ENCODE results near the gene BPIFB3. TPM values are rescaled to one million over a fixed set of nuclear protein-coding genes. Genes with fewer than 3 reads are reported as not detected.

BPIFB3 gene, protein sequence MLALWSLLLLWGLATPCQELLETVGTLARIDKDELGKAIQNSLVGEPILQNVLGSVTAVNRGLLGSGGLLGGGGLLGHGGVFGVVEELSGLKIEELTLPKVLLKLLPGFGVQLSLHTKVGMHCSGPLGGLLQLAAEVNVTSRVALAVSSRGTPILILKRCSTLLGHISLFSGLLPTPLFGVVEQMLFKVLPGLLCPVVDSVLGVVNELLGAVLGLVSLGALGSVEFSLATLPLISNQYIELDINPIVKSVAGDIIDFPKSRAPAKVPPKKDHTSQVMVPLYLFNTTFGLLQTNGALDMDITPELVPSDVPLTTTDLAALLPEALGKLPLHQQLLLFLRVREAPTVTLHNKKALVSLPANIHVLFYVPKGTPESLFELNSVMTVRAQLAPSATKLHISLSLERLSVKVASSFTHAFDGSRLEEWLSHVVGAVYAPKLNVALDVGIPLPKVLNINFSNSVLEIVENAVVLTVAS
- polyA plus RNA-seq (2012; ENCODE audit: low read depth, missing spikeins), result not detected

DNA sequence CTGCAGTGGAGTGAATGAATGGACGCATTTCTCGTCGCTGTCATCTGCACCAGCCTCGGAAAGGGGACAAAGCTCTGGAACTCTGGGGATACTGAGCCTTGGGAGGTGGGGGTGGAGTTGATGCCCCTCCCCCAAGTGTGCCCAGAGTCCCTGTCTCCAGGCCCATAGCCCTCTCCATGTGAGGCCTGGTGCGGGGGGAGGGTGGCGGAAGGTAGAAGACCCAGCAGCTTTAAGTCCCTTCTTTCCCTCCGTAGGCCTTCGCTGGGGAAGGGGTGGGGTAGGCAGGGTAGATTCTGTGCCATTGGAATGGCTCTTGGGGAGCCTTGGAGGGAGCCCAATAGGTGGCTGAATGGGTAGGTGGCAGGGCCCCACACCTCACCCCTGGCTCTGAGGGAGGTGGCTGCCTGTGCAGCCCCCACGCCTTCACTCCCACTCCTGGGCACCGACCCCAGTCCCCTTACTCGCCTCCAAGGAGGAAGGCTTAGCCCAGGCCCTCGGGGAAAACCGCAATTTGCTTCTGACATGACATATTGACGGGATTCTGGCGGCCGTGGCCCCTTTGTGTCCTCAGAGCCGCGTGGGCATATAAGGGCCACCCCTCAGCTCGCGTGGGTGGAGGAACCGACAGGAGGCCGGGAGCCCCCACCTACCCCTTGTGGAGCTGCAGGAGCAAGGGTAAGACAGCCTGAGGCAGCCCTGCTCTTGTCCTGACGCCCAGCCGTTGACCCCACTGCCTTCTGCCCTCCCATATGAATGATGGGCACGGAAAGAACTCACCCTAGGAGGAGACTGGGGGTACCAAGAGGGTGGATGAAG lies at the start of gene BPIFB3:
Gene BPIFB3, plus strand, starts transcription at position 613 of the 816 bp plus-strand sequence. CDS start 1,533 bp downstream, outside the sequence.
- TF ChIP-seq POLR2AphosphoS5 (IDR thresholded peaks at IDR 0.05; ENCODE audit: low read depth, low read length), result no peak
- TF ChIP-seq POU2F2 (IDR thresholded peaks at IDR 0.05; ENCODE audit: low read depth, low read length), result no peak
- no peak for TF ChIP-seq SPI1 (IDR thresholded peaks at IDR 0.05; ENCODE audit: low read depth, low read length)
- TF ChIP-seq POLR2A (IDR thresholded peaks at IDR 0.05; ENCODE audit: low read depth, low read length), result no peak
- no peak for TF ChIP-seq PAX5 (IDR thresholded peaks at IDR 0.05; ENCODE audit: insufficient read depth, low read length, severe bottlenecking)
- TF ChIP-seq TAF1 (IDR thresholded peaks at IDR 0.05; ENCODE audit: low read depth, low read length), result no peak
- no peak for DNase-seq (ENCODE audit: insufficient read length, low spot score)

GRCh38 chr20:33004141-33004751 lies 49.5 kb upstream of the BPIFB3 start, which contains the start of gene SUN5:
TSS of gene SUN5 (minus strand) at chr20:33004433. CDS start at chr20:33004340, 93 bp downstream.
- DNase-seq (ENCODE audit: insufficient read length, low spot score), result no peak
- TF ChIP-seq TAF1 (IDR thresholded peaks at IDR 0.05; ENCODE audit: low read depth, low read length), result no peak
- TF ChIP-seq SPI1 (IDR thresholded peaks at IDR 0.05; ENCODE audit: low read depth, low read length), result no peak
- no peak for TF ChIP-seq POLR2AphosphoS5 (IDR thresholded peaks at IDR 0.05; ENCODE audit: low read depth, low read length)
- no peak for TF ChIP-seq PAX5 (IDR thresholded peaks at IDR 0.05; ENCODE audit: insufficient read depth, low read length, severe bottlenecking)
- no peak for TF ChIP-seq POU2F2 (IDR thresholded peaks at IDR 0.05; ENCODE audit: low read depth, low read length)
- TF ChIP-seq POLR2A (IDR thresholded peaks at IDR 0.05; ENCODE audit: low read depth, low read length), result no peak
- no peak for FAIRE-seq

More for the DNA sequence above, at the start of gene BPIFB3:
- FAIRE-seq, result no peak

- TF ChIP-seq PAX5 (IDR thresholded peaks at IDR 0.05; ENCODE audit: insufficient read depth, low read length, severe bottlenecking) (no peak), TAF1 (IDR thresholded peaks at IDR 0.05; ENCODE audit: low read depth, low read length) (no peak), SPI1 (IDR thresholded peaks at IDR 0.05; ENCODE audit: low read depth, low read length) (no peak), POU2F2 (IDR thresholded peaks at IDR 0.05; ENCODE audit: low read depth, low read length) (no peak)
- DNase-seq (ENCODE audit: insufficient read length, low spot score), result no peak
- peak; percentile 54 for FAIRE-seq
Measured at GRCh38 chr20:33005132-33005566, 48.6 kb upstream of the BPIFB3 start.

DNA sequence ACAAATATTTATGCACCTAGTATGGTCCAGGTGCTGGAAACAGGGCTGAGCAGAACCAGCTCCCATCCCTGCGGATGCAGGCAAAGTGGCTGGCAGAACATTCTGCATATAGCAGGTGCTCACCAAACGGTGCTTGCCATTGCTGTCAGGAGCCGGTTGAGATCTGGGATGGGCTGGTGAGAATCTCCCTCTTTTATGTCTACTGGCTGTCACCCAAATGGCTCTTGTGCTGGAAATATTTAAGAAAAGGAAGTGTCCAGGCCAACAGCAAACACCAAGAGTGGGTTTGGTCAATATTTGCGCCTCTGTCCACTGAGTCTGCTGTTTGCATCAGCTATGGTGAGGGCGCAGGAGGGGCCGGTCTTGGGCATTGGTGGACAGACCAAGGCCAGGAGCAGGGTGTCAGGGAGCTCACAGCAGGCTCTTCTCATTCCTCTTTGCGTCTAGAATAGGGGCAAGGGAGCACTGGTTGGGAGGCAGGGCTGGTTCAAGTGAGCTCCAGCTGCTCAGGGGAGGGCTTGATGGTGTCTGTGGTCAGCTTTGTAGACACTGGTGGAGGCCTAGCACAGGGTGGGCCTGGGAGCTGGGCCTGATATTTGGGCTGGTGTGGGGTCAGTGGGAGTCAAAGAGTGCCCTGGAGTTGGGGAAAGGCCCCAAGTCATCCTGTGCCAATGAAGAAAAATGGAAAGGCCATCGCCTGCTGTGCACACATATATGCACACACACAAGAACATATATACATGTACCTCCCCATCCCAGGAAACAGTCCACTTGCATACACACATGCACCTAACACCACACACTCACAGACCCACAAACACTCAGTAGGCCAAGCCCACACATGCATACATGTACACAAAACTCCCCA lies 47.6 kb upstream of the BPIFB3 start:
- DNase-seq (ENCODE audit: insufficient read length, low spot score), result no peak
- TF ChIP-seq PAX5 (IDR thresholded peaks at IDR 0.05; ENCODE audit: insufficient read depth, low read length, severe bottlenecking), result no peak
- no peak for TF ChIP-seq POLR2AphosphoS5 (IDR thresholded peaks at IDR 0.05; ENCODE audit: low read depth, low read length)
- TF ChIP-seq SPI1 (IDR thresholded peaks at IDR 0.05; ENCODE audit: low read depth, low read length), result no peak
- no peak for TF ChIP-seq TAF1 (IDR thresholded peaks at IDR 0.05; ENCODE audit: low read depth, low read length)
- no peak for TF ChIP-seq POLR2A (IDR thresholded peaks at IDR 0.05; ENCODE audit: low read depth, low read length)
- TF ChIP-seq POU2F2 (IDR thresholded peaks at IDR 0.05; ENCODE audit: low read depth, low read length), result no peak
- FAIRE-seq, result no peak

DNA sequence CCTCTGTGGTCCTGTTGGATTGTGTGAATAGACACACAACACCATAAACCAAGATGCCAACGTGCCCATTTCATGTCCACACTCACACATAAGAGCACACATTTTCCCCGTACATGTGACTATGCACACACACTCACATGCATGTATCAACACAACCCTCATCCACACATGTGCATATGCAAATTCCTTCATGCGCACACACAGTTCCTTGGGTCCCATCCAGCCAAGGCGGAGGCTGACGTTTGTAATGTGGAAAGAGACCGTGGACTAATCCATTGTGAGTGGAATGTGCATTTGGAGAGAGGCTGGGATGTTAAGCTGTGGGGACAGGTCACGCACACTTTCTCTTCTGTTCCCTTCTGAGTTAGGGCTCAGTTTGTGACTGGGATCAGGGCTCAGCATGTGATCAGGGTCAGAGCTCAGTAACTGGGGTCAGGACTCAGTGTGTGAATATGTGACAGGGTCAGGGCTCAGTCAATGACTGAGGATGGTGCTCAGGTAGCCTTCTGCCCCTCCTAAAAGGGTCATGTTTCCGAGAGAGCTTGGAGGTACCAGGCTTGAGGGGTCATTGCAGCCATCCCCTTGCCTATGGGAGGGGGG lies 46.8 kb upstream of the BPIFB3 start:
- DNase-seq (ENCODE audit: insufficient read length, low spot score), result no peak
- no peak for FAIRE-seq

GRCh38 chr20:33007376-33008335 lies 46.0 kb upstream of the BPIFB3 start, which contains the start of gene BPIFB2:
TSS of gene BPIFB2 (plus strand) at chr20:33007704. CDS start at chr20:33008575, 871 bp downstream.
- TF ChIP-seq POU2F2 (IDR thresholded peaks at IDR 0.05; ENCODE audit: low read depth, low read length) (no peak), TAF1 (IDR thresholded peaks at IDR 0.05; ENCODE audit: low read depth, low read length) (no peak), POLR2AphosphoS5 (IDR thresholded peaks at IDR 0.05; ENCODE audit: low read depth, low read length) (no peak), POLR2A (IDR thresholded peaks at IDR 0.05; ENCODE audit: low read depth, low read length) (no peak), SPI1 (IDR thresholded peaks at IDR 0.05; ENCODE audit: low read depth, low read length) (no peak), PAX5 (IDR thresholded peaks at IDR 0.05; ENCODE audit: insufficient read depth, low read length, severe bottlenecking) (no peak)
- DNase-seq (ENCODE audit: insufficient read length, low spot score) (no peak), FAIRE-seq (no peak)

More for the DNA sequence above, 46.8 kb upstream of the BPIFB3 start:
- TF ChIP-seq POLR2AphosphoS5 (IDR thresholded peaks at IDR 0.05; ENCODE audit: low read depth, low read length), result no peak
- TF ChIP-seq POLR2A (IDR thresholded peaks at IDR 0.05; ENCODE audit: low read depth, low read length), result no peak
- no peak for TF ChIP-seq SPI1 (IDR thresholded peaks at IDR 0.05; ENCODE audit: low read depth, low read length)
- no peak for TF ChIP-seq POU2F2 (IDR thresholded peaks at IDR 0.05; ENCODE audit: low read depth, low read length)
- no peak for TF ChIP-seq TAF1 (IDR thresholded peaks at IDR 0.05; ENCODE audit: low read depth, low read length)
- TF ChIP-seq PAX5 (IDR thresholded peaks at IDR 0.05; ENCODE audit: insufficient read depth, low read length, severe bottlenecking), result no peak
